SU-DHL-6 (cell line): ENCODE results near the gene SCYL1.

Experiments
- EZH2phosphoT487 ChIP-seq: fragments of 200-600 bp; sonication (generic), shearing (Covaris generic); conservative IDR thresholded peaks from 2 replicates; pipeline ENCODE4 v1.6.1; 2018; ENCODE audit warnings: mild to moderate bottlenecking, antibody characterized with exemption, low read length, moderate library complexity, mixed read lengths
- TF ChIP-seq, protein P1 (sequence below): fragments of 200-600 bp; sonication (generic); IDR thresholded peaks from one replicate; pipeline ENCODE4 v1.5.1; 2017; ENCODE audit warnings: antibody characterized with exemption, mild to moderate bottlenecking, low read length, moderate library complexity; ENCODE audit not compliant: insufficient read depth, poor library complexity, severe bottlenecking

- TF ChIP-seq, protein P1, sequence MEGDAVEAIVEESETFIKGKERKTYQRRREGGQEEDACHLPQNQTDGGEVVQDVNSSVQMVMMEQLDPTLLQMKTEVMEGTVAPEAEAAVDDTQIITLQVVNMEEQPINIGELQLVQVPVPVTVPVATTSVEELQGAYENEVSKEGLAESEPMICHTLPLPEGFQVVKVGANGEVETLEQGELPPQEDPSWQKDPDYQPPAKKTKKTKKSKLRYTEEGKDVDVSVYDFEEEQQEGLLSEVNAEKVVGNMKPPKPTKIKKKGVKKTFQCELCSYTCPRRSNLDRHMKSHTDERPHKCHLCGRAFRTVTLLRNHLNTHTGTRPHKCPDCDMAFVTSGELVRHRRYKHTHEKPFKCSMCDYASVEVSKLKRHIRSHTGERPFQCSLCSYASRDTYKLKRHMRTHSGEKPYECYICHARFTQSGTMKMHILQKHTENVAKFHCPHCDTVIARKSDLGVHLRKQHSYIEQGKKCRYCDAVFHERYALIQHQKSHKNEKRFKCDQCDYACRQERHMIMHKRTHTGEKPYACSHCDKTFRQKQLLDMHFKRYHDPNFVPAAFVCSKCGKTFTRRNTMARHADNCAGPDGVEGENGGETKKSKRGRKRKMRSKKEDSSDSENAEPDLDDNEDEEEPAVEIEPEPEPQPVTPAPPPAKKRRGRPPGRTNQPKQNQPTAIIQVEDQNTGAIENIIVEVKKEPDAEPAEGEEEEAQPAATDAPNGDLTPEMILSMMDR = no peak
- TF ChIP-seq EZH2phosphoT487 = no peak
Observed at GRCh38 chr11:65501186-65501471, 23.8 kb upstream of the SCYL1 start.
